Stimulated activated CD4-positive, alpha-beta T cell treated with anti-CD3 and anti-CD28 coated beads, Interleukin-15, amount 100 ng/mL, for 48 hours (primary cell): ENCODE results near the gene SLC39A12.

Source experiments
- DNase-seq, 2 donors: peaks; one replicate each; pipeline ENCODE4 v3.0.0-alpha.2; 2020; ENCODE audit warnings: low read depth in 2 of 2

The SLC39A12 gene

GRCh38 chr10:18056583-18056982 is 104.9 kb downstream of the SLC39A12 start:
- DNase-seq, result no peak

GRCh38 chr10:18059826-18060559 is 108.3 kb downstream of the SLC39A12 start:
- DNase-seq, result no peak

GRCh38 chr10:18066947-18067346 is 115.2 kb downstream of the SLC39A12 start:
- DNase-seq, result no peak

DNA sequence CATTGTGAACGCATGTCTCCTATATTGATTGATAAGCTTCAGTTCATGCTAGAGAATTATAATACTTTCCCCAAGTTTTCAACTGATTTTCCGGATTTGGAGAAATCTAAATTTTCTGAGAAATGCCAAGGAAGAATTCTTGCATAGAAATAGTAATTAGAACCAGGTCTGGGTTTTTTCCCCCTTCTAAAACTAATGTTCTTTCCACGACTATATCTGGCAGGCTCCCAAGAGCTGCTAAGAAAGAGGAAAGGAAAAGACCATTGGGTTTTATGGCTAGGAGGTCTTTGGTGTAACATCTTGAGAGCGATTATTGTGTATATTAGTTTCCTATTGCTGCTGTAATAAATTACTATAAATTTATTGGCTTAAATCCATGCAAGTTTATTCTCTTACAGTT is 116.7 kb downstream of the SLC39A12 start:
- no peak for DNase-seq

DNA sequence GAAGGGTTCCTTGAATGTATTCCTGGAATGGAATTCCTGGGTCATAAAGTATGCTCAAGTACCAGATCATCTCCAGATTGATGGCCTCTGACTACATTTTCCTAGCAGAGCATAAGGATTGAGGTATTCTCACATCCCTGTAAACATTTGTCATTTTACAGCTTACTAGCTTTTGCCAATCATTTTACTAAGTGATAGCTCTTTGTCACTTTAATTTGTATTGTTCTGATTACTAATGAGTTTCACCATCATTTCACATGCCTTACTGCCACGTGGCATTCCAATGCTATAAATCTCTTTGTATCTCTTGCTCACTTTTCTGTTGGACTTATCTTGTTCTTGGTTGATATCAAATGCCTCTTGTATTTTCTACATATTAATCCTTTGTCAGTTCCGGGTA is 119.9 kb downstream of the SLC39A12 start:
- DNase-seq, result no peak

- DNase-seq, result no peak
Observed at GRCh38 chr10:18073314-18073713, 121.6 kb downstream of the SLC39A12 start.

DNA sequence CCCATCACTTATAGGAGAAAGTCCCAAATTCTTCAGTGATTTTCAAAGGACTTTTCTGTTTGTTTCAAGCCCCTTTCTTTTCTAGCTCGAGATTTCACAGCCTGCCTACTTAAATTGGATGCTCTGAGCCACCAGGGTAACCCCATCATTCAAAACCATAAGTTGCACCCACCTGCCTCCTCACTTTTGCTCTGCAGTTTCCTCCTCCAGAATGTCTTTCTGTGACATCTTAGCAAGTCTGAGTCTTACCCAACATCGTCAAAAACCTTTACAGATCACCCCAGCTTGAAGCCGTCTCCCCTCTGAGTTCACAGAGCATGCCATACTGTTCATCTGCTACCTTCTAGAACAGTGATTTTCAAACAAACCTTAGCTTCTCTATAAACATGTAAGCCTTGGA is 124.2 kb downstream of the SLC39A12 start:
- no peak for DNase-seq

DNA sequence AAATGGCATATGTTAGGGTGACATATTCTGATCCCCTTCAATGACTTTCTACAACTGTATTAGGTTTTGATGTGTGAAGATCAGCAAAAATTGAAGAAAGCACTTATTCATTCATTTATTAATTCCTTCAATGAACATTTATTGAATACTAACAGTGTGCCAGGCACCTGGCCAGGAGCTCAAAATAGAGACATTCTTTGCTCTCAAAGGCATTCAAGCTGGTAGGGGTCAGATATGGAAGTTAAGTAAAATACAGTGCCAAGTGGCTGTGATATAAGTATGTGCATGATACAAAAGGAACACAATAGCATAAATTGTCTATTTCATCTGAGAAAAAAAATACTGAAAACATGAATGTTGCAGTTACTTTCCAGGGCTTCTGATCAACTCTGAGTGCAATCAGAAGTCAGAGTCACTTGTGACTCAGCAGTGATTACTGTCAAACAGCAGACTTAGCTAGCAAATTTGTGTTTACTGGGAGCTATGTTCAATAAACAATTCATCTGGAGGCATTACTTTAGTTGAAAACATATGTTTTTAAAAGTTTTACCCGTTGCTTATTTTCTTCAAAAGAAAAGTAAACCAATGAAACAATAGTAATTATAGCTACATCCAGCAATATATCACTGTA is 128.1 kb downstream of the SLC39A12 start:
- DNase-seq, result no peak

- DNase-seq, result no peak
Observed at GRCh38 chr10:18082381-18082780, 130.7 kb downstream of the SLC39A12 start.

DNA sequence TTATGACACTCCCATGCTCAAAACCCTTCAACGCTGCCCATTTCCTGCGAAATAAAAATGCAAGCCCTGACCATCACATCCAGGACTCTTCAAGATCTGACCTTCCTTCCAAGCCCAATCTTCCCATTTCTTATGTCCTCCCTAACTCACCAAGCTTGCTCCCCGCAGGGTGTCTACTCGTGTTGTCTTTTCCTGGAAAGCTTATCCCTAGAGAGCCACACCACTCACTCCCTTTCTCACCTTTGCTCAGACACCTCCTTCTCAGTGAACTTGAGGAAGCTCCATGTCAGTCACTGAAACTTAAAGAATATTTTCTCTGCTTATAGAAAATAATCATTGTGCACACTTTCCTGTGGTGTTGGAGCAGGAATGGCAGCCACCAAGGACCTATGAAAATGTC is 134.1 kb downstream of the SLC39A12 start:
- no peak for DNase-seq

DNA sequence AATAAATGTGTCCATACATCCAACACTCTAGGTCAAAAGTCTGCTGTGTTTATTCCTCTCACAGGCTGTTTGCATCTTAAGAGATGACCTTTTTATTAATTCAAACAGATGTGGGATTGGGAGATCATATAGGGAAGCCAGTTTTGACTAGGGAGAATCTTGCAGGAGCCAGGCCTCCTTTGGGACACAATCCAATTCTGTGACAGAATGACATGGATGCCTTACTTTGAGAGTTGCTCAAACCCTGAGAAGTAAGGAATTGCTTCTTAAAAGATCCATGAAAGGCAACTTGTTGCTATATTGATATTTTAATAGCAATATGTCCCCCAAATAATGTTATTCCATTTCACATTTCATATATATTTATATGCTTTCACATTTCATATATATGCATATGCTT is 135.0 kb downstream of the SLC39A12 start:
- no peak for DNase-seq

DNA sequence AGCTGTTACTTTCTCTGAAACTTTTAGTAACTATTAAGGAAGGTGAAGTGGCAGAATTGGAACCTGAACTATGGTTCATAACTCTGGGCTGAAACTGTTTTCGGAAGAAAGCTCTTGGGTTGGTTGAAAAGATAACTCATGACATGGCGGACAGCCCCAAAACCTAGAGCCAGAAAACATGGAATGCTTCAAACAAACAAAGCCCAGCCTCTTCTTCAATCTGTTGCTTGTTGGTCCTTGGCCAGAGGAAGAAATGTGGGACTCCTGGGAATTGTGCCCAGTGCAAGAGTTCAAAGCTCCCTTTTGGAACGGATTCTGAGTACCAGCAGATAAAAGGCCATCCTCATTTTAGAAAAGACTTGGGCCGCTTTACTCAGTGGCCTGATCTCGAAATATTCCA is 135.6 kb downstream of the SLC39A12 start:
- DNase-seq, result no peak
